B cell (primary cell): ENCODE data around the gene ARHGAP42. TPM values are rescaled to one million over a fixed set of nuclear protein-coding genes. Genes with fewer than 3 reads are reported as not detected.

Source experiments
- ATAC-seq: fragments of 200-7000 bp; cut with Tn5 transposase; one replicate; pipeline ENCODE4 v1.10.0; 2021; ENCODE audit warnings: low read depth, mild to moderate bottlenecking, moderate number of reproducible peaks, moderate library complexity
- CTCF ChIA-PET: fragments of 350-600 bp; sonication (Branson Sonifier 250); formaldehyde crosslinking; loops from one replicate; lab custom pipeline; 2021; ENCODE audit warnings: antibody characterized with exemption, inconsistent platforms; lab: Charles Lee
- POLR2A ChIA-PET: fragments of 350-600 bp; sonication (Branson Sonifier 250); formaldehyde crosslinking; loops from one replicate; lab custom pipeline; 2021; ENCODE audit warnings: antibody characterized with exemption; lab: Charles Lee
- DNase-seq: peaks from one replicate; pipeline ENCODE4 v3.0.0; 2013
- H2AFZ ChIP-seq: 2 replicates; pipeline ENCODE4 v1.6.1; 2012; ENCODE audit warnings: mild to moderate bottlenecking, low read depth, low read length; ENCODE audit not compliant: insufficient read depth, poor library complexity, severe bottlenecking
- H3K27ac ChIP-seq, 2 donors: 1 replicate in 1 of 2; 2 replicates in 1 of 2; pipeline ENCODE4 v1.5.1; 2012 to 2013; ENCODE audit warnings: low read length in 2 of 2, mild to moderate bottlenecking in 2 of 2, moderate library complexity in 1 of 2
- H3K27me3 ChIP-seq, 4 experiments: fragments of 200-600 bp in 1 of 4; sonication (generic) in 1 of 4; replicated peaks in 1 of 4; 1 replicate in 2 of 4; 2 replicates in 2 of 4; pipeline versions ENCODE4 v1.6.1 to v1.7.0; 2013 to 2016; ENCODE audit warnings: low read length in 3 of 4, mild to moderate bottlenecking in 2 of 4, mixed read lengths in 1 of 4, moderate library complexity in 1 of 4; ENCODE audit not compliant: insufficient read depth in 4 of 4, control insufficient read depth in 3 of 4; ENCODE audit errors: control extremely low read depth in 1 of 4
- H3K36me3 ChIP-seq, 2 experiments: replicated peaks in 1 of 2; 1 replicate in 1 of 2; 2 replicates in 1 of 2; pipeline versions ENCODE4 v1.6.1 to v1.7.1; 2013; ENCODE audit warnings: low read length in 1 of 2; ENCODE audit not compliant: insufficient read depth in 2 of 2, control insufficient read depth in 1 of 2; ENCODE audit errors: control extremely low read depth in 1 of 2, extremely low read depth in 1 of 2
- H3K4me1 ChIP-seq, 2 donors: fragments of 200-600 bp in 1 of 2; sonication (generic) in 1 of 2; 1 replicate in 1 of 2; 2 replicates in 1 of 2; pipeline versions ENCODE4 v1.5.1 to v1.6.1; 2013 to 2017; ENCODE audit warnings: low read length in 2 of 2; ENCODE audit not compliant: control insufficient read depth in 2 of 2, insufficient read depth in 2 of 2
- H3K4me2 ChIP-seq: replicated peaks from 2 replicates; pipeline ENCODE3; 2012; ENCODE audit warnings: mild to moderate bottlenecking, low read depth, low read length; ENCODE audit not compliant: poor library complexity, severe bottlenecking
- H3K4me3 ChIP-seq, 5 experiments: fragments of 200-600 bp in 1 of 5; sonication (generic) in 1 of 5; 1 replicate in 3 of 5; 2 replicates in 2 of 5; pipeline versions ENCODE4 v1.5.1 to v1.7.0; 2011 to 2016; ENCODE audit warnings: low read length in 4 of 5, mild to moderate bottlenecking in 4 of 5, low read depth in 2 of 5, control low read depth in 1 of 5, moderate library complexity in 1 of 5; ENCODE audit not compliant: insufficient read depth in 1 of 5; ENCODE audit errors: control extremely low read depth in 1 of 5, extremely low read depth in 1 of 5
- H3K79me2 ChIP-seq: fragments of 200-600 bp; sonication (generic); one replicate; pipeline ENCODE4 v1.6.0; 2016; ENCODE audit warnings: low read length; ENCODE audit not compliant: control insufficient read depth, insufficient read depth
- H3K9ac ChIP-seq: fragments of 200-600 bp; sonication (generic); 2 replicates; pipeline ENCODE4 v1.6.1; 2017; ENCODE audit warnings: mild to moderate bottlenecking, low read length, moderate library complexity
- H3K9me3 ChIP-seq, 3 donors: one replicate each; pipeline versions ENCODE4 v1.6.1 to v1.7.1; 2013; ENCODE audit warnings: low read length in 2 of 3; ENCODE audit not compliant: control insufficient read depth in 2 of 3, insufficient read depth in 1 of 3; ENCODE audit errors: control extremely low read depth in 1 of 3
- H4K20me1 ChIP-seq: 2 replicates; pipeline ENCODE4 v1.6.0; 2012; ENCODE audit warnings: mild to moderate bottlenecking, low read length; ENCODE audit not compliant: insufficient read depth, control insufficient read depth, poor library complexity, severe bottlenecking
- H3K27ac Mint-ChIP-seq: one replicate; pipeline ENCODE4 v1.8.0; 2021; ENCODE audit warnings: mixed read lengths
- H3K27me3 Mint-ChIP-seq: one replicate; pipeline ENCODE4 v1.8.0; 2021; ENCODE audit warnings: mixed read lengths
- H3K4me1 Mint-ChIP-seq: one replicate; pipeline ENCODE4 v1.8.0; 2021; ENCODE audit warnings: mixed read lengths
- H3K4me3 Mint-ChIP-seq: one replicate; pipeline ENCODE4 v1.8.0; 2021; ENCODE audit warnings: mixed read lengths
- H3K9me3 Mint-ChIP-seq: one replicate; pipeline ENCODE4 v1.8.0; 2022; ENCODE audit warnings: mixed read lengths; ENCODE audit not compliant: insufficient read depth
- EZH2 ChIP-seq: IDR thresholded peaks from 2 replicates; pipeline ENCODE4 v1.6.1; 2012; ENCODE audit warnings: borderline replicate concordance, low read depth, mild to moderate bottlenecking, moderate library complexity, low read length; ENCODE audit not compliant: insufficient read depth, poor library complexity, severe bottlenecking
- WGBS: methylation state at CpG from one replicate; pipeline ENCODE4 v1.1.5; 2013; ENCODE audit warnings: missing lambda C conversion rate; ENCODE audit not compliant: insufficient coverage; 5-methylcytosine and 5-hydroxymethylcytosine counted together
- intact Hi-C: fragments of 100-400 bp; cut with micrococcal nuclease; formaldehyde crosslinking; loops from one replicate; pipeline ENCODE4 v1.10.0; 2022
- polyA plus RNA-seq: library from polyadenylated mRNA; depleted of rRNA; stranded (reverse); fragments of >200 nt; gene quantifications from 2 replicates; pipeline ENCODE4 v1.2.3, GENCODE V29; 2012
- total RNA-seq, 2 donors: library from RNA; stranded (reverse); fragments of 120-200 nt in 1 of 2; gene quantifications; 1 replicate in 1 of 2; 2 replicates in 1 of 2; pipeline versions ENCODE4 v1.2.3 to v1.2.4, GENCODE V29; 2013 to 2022
- TF ChIP-seq, protein P1 (sequence below): fragments of 200-600 bp; IDR thresholded peaks from one replicate; pipeline ENCODE4 v1.8.0; 2022; ENCODE audit warnings: antibody characterized with exemption, mild to moderate bottlenecking

Gene ARHGAP42
- total and polyA plus RNA-seq, 2 donors (not counting 1 experiment from before 2014, with no cell fraction given), result 3.8 to 4.9 TPM

DNA sequence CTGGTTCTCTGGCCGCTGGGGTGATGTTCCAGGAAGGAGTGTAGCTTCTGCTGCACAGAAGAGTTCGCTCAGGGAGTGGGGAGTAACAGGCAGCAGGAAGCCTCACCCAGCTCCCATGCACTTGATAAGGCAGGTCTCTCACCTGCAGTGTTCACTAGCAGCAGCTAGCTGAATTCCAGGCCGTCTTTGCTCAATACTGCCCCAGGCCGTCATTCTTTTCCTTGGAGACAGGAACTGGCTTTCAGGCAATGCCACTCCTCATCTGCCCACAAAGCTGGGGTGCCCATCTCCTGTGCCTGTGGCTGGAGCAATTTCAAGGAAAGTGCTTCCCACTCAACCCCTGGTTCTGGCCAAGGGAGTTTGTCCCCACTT is 66.1 kb downstream of the ARHGAP42 start:
- no peak overlapping the region for H3K4me3 Mint-ChIP-seq
- Histone ChIP-seq H3K79me2 (peaks cover 10% of the 10 kb centered on the region), H3K9ac (no peak overlapping the region), H2AFZ (no peak overlapping the region), H3K27ac (no peak overlapping the region), H3K4me3 (no peak overlapping the region), H3K9me3 (peaks cover 0 to 34% (median 13%) of the 10 kb centered on the region in 3 donors), H3K27me3 (no peaks in the 10 kb centered on the region), H3K4me1 (no peaks in the 10 kb centered on the region), H4K20me1 (no peaks in the 10 kb centered on the region), H3K4me2 (no peak overlapping the region), H3K36me3 (no peaks in the 10 kb centered on the region)
- POLR2A ChIA-PET, result no interaction called here
- H3K27me3 Mint-ChIP-seq, result no peaks in the 10 kb centered on the region
- no peak overlapping the region for H3K27ac Mint-ChIP-seq
- CTCF ChIA-PET, result no interaction called here
- TF ChIP-seq EZH2, result no peak
- TF ChIP-seq, protein P1, sequence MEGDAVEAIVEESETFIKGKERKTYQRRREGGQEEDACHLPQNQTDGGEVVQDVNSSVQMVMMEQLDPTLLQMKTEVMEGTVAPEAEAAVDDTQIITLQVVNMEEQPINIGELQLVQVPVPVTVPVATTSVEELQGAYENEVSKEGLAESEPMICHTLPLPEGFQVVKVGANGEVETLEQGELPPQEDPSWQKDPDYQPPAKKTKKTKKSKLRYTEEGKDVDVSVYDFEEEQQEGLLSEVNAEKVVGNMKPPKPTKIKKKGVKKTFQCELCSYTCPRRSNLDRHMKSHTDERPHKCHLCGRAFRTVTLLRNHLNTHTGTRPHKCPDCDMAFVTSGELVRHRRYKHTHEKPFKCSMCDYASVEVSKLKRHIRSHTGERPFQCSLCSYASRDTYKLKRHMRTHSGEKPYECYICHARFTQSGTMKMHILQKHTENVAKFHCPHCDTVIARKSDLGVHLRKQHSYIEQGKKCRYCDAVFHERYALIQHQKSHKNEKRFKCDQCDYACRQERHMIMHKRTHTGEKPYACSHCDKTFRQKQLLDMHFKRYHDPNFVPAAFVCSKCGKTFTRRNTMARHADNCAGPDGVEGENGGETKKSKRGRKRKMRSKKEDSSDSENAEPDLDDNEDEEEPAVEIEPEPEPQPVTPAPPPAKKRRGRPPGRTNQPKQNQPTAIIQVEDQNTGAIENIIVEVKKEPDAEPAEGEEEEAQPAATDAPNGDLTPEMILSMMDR, result no peak
- H3K4me1 Mint-ChIP-seq, result no peaks in the 10 kb centered on the region
- DNase-seq (no peak), ATAC-seq (no peak)
- peaks cover 7% of the 10 kb centered on the region for H3K9me3 Mint-ChIP-seq
- intact Hi-C loops, result no loop called here
- WGBS, result 77% methylated on average over 4 of the region's 4 CpGs

DNA sequence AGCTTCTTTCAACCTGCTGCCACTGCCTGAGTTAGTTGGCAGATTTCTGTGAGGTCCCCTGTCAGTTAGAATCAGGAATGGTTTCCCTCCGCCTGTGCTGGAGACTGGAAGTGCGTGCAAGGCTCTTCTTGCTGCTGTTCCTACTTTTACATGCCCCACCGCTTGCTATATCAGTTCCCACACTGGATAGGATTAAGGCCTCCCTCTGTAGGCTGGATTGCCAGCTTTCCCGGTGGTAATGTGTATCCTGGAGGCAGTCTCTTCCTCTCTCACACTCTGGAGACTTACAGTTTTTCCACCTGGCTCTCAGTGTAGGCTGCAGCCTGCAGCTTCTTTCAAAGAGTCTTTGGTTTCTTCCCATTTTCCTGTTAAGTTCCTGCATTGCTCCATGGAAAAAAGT is 66.5 kb downstream of the ARHGAP42 start:
- H3K9me3 Mint-ChIP-seq, result peaks cover 7% of the 10 kb centered on the region
- WGBS, result 62% methylated on average over 2 of the region's 4 CpGs
- Histone ChIP-seq H2AFZ (no peak overlapping the region), H3K9ac (no peak overlapping the region), H4K20me1 (no peaks in the 10 kb centered on the region), H3K4me3 (no peak overlapping the region), H3K4me1 (no peaks in the 10 kb centered on the region), H3K79me2 (peaks cover 10% of the 10 kb centered on the region), H3K27ac (no peak overlapping the region), H3K4me2 (no peak overlapping the region), H3K9me3 (peaks cover 0 to 34% (median 13%) of the 10 kb centered on the region in 3 donors), H3K27me3 (no peaks in the 10 kb centered on the region), H3K36me3 (no peaks in the 10 kb centered on the region)
- H3K4me1 Mint-ChIP-seq, result no peaks in the 10 kb centered on the region
- ChIA-PET POLR2A (no interaction called here), CTCF (no interaction called here)
- ATAC-seq, result no peak
- intact Hi-C loops, result no loop called here
- TF ChIP-seq EZH2, result no peak
- TF ChIP-seq, protein P1, result no peak
- H3K27ac Mint-ChIP-seq, result no peak overlapping the region
- no peaks in the 10 kb centered on the region for H3K27me3 Mint-ChIP-seq
- DNase-seq, result no peak
- H3K4me3 Mint-ChIP-seq, result no peak overlapping the region
